ENCODE results near the gene IKZF3.

Gene IKZF3

DNA sequence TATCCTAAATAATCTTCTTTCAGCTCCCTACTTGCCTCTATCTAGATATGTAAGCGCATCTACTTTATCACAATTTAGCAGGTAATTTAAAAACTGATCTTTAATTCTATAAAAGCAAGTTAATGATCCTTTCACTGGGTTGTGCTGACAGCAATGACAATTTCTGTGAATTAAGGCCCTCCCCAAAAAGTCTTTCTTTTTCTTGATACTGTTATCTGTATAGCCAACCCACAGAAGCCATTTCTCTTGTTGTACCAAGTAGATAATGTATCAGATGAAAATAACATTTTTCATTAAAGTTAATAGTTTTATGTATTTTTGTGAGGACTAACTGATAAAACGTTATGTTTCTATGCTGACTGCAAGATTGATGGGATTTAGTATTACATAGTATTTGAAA is 7.7 kb upstream of the IKZF3 start:
- Histone ChIP-seq H3K4me3 (replicated peaks; ENCODE audit: low read depth, low read length) (no peak overlapping the region), H3K27me3 (replicated peaks; ENCODE audit: control insufficient read depth, insufficient read depth, low read length) (no peaks in the 10 kb centered on the region), H3K36me3 (ENCODE audit: control insufficient read depth, insufficient read depth, low read length) (no peaks in the 10 kb centered on the region)
- no peak for DNase-seq (ENCODE audit: extremely low read depth, insufficient read length)
- TF ChIP-seq, protein P1, sequence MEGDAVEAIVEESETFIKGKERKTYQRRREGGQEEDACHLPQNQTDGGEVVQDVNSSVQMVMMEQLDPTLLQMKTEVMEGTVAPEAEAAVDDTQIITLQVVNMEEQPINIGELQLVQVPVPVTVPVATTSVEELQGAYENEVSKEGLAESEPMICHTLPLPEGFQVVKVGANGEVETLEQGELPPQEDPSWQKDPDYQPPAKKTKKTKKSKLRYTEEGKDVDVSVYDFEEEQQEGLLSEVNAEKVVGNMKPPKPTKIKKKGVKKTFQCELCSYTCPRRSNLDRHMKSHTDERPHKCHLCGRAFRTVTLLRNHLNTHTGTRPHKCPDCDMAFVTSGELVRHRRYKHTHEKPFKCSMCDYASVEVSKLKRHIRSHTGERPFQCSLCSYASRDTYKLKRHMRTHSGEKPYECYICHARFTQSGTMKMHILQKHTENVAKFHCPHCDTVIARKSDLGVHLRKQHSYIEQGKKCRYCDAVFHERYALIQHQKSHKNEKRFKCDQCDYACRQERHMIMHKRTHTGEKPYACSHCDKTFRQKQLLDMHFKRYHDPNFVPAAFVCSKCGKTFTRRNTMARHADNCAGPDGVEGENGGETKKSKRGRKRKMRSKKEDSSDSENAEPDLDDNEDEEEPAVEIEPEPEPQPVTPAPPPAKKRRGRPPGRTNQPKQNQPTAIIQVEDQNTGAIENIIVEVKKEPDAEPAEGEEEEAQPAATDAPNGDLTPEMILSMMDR (IDR thresholded peaks at IDR 0.05; ENCODE audit: insufficient read depth, low read length, poor library complexity, severe bottlenecking): no peak

DNA sequence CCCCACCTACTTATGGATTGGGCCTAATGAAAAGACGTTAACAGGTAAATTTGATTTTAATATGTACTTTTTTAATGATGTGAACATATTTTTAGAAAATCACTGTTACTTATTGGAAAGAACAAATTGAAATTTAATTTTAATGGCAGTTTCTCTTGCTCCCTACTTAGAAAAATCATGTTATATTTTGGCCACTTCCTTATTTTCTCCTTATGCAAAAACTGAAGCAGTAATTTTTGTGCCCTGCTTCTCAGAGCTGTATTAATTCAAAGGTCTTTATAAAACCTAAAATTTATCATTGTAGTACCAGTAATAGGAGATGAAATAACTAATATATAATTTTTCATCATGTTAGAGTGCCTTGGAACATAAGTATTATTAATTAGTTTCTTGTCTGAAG is 6.7 kb upstream of the IKZF3 start:
- H3K4me3 ChIP-seq (replicated peaks; ENCODE audit: low read depth, low read length): no peak overlapping the region
- H3K36me3 ChIP-seq (ENCODE audit: control insufficient read depth, insufficient read depth, low read length): no peaks in the 10 kb centered on the region
- DNase-seq (ENCODE audit: extremely low read depth, insufficient read length): no peak
- no peaks in the 10 kb centered on the region for H3K27me3 ChIP-seq (replicated peaks; ENCODE audit: control insufficient read depth, insufficient read depth, low read length)
- TF ChIP-seq, protein P1 (IDR thresholded peaks at IDR 0.05; ENCODE audit: insufficient read depth, low read length, poor library complexity, severe bottlenecking): no peak

DNA sequence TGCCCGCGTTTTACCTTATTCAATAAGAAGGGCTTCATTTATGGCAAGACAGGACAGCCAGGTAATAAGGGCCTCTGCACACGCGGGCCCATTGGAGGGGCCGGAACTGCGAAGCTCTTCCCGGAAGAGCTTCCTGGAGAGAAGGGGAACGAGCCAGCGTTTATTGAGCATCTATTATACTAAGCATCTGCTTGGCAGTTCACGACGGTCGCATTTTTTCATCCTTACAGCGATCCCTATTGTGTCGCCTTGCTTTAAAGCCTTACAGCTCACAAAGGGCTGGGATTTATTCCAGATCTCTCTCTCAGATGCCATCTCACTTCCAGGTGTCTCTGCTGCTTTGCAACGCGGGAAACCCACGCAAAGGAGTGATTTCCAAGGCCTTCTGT is 4.4 kb upstream of the IKZF3 start:
- DNase-seq (ENCODE audit: extremely low read depth, insufficient read length): no peak
- Histone ChIP-seq H3K36me3 (ENCODE audit: control insufficient read depth, insufficient read depth, low read length) (no peaks in the 10 kb centered on the region), H3K27me3 (replicated peaks; ENCODE audit: control insufficient read depth, insufficient read depth, low read length) (no peaks in the 10 kb centered on the region), H3K4me3 (replicated peaks; ENCODE audit: low read depth, low read length) (peak overlapping the region; percentile 60)
- TF ChIP-seq, protein P1 (IDR thresholded peaks at IDR 0.05; ENCODE audit: insufficient read depth, low read length, poor library complexity, severe bottlenecking): no peak

DNA sequence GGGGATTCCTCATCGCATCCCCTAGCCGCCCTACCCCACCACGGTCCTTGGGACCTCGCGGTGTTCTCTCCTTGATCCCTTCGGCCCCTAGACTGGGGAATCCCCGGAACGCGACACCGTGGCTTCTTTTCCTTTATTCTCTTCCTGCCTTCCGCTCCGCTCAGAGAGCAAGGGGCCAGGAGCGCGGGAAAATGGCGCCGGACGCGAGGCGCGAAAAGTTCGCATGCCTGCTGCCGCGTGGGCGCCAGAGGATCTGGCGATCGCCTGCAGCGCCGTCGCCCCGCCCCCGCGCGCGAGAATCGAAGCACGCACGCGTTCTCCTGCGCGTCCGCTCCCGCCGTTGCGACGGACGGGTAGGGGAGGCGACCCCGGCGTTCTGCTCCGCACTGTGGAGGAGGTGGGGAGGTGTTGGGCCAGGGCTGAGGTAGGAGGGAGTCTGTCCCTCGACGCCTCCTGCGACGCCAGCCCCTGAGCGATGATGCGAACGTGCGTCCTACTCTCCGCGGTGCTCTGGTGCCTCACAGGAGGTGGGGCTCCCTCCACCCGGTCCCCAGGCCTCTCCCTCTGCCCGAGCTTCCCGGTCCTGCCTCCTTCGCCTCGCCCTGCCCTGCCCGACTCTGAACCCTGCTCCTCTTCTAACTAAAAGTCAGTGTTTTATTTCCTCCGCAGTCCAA is 3.9 kb upstream of the IKZF3 start, which contains the start of gene ZPBP2:
ZPBP2 (plus strand) TSS at position 323 of the 674 bp plus-strand sequence; CDS start at position 476, 153 bp downstream.
- no peaks in the 10 kb centered on the region for H3K36me3 ChIP-seq (ENCODE audit: control insufficient read depth, insufficient read depth, low read length)
- H3K27me3 ChIP-seq (replicated peaks; ENCODE audit: control insufficient read depth, insufficient read depth, low read length): no peaks in the 10 kb centered on the region
- TF ChIP-seq, protein P1 (IDR thresholded peaks at IDR 0.05; ENCODE audit: insufficient read depth, low read length, poor library complexity, severe bottlenecking): no peak
- H3K4me3 ChIP-seq (replicated peaks; ENCODE audit: low read depth, low read length): peak within 1 kb of the TSS; percentile 60
- peak; percentile 90 for DNase-seq (ENCODE audit: extremely low read depth, insufficient read length)

DNA sequence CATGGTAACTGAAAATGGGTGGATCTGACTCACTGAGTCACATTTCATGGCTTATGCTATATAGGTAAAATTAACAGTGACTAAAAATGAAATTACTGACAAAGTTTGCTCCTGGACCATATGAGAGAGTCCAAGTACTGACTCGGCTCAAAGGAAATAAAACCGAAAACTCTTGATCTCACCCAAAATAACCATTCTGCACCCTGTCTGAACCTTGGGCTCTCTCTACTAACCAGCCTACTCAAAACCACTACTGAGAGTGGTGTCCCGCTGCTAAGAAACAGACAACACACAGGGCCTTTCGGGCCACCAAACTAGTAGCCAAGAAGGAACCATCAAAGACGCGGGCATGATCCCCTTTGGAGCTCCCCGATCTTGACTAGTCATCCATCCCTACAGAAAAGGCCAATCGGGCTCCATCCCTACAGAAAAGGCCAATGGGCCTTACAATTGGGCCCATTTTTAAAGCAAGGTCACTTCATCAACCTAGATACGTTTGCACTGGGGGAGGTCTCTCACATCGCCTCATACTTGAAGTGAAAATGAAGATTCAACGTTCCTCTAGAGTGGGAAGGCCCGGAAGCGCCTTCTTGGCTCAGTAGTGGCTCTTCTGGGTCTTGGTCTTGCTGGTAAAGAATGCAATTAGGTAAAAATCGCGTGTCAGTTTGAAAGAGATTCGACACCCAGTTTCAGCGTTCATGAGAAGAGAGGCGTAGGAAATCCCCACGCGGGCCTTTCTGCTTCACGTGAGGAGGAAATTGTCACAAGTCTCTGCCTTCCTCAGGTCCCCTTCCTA is 3.2 kb upstream of the IKZF3 start:
- H3K4me3 ChIP-seq (replicated peaks; ENCODE audit: low read depth, low read length): peak overlapping the region; percentile 60
- peak; percentile 78 for DNase-seq (ENCODE audit: extremely low read depth, insufficient read length)
- TF ChIP-seq, protein P1 (IDR thresholded peaks at IDR 0.05; ENCODE audit: insufficient read depth, low read length, poor library complexity, severe bottlenecking): no peak
- no peaks in the 10 kb centered on the region for H3K36me3 ChIP-seq (ENCODE audit: control insufficient read depth, insufficient read depth, low read length)
- no peaks in the 10 kb centered on the region for H3K27me3 ChIP-seq (replicated peaks; ENCODE audit: control insufficient read depth, insufficient read depth, low read length)

All from GM06990 (cell line).